ENCODE results near the gene WIPF1. TPM values are rescaled to one million over a fixed set of nuclear protein-coding genes. Genes with fewer than 3 reads are reported as not detected.

Gene WIPF1
- total RNA-seq, 2 donors from 2014 or later: 50.4 to 58.8 TPM

- Histone ChIP-seq H3K4me1 (ENCODE audit: control insufficient read depth in 1 of 2, low read depth in 2 of 2) (peaks cover 53 to 76% of the 10 kb centered on the region in 2 donors), H3K9me3 (no peaks in the 10 kb centered on the region), H3K27me3 (replicated peaks; ENCODE audit: insufficient read depth) (no peaks in the 10 kb centered on the region), H3K36me3 (no peaks in the 10 kb centered on the region), H3K4me3 (no peak overlapping the region), H3K27ac (peak overlapping the region; percentile 73 to 75)
- TF ChIP-seq CTCF (IDR thresholded peaks at IDR 0.05): no peak
- ATAC-seq (ENCODE audit: insufficient number of reproducible peaks, low FRiP score, low read depth) (no peak), DNase-seq (ENCODE audit: low spot score) (no peak)
These were observed 16.7 kb upstream of the WIPF1 start for GRCh38 chr2:174614261-174614660.

GRCh38 chr2:174613531-174613930 is 15.9 kb upstream of the WIPF1 start:
- no peak overlapping the region for H3K4me3 ChIP-seq
- H3K36me3 ChIP-seq: no peaks in the 10 kb centered on the region
- H3K9me3 ChIP-seq: no peaks in the 10 kb centered on the region
- H3K27me3 ChIP-seq (replicated peaks; ENCODE audit: insufficient read depth): no peaks in the 10 kb centered on the region
- peak overlapping the region; percentile 73 to 75 for H3K27ac ChIP-seq
- ATAC-seq (ENCODE audit: insufficient number of reproducible peaks, low FRiP score, low read depth) (no peak), DNase-seq (ENCODE audit: low spot score) (no peak)
- H3K4me1 ChIP-seq (ENCODE audit: control insufficient read depth in 1 of 2, low read depth in 2 of 2): peaks cover 56 to 76% of the 10 kb centered on the region in 2 donors
- no peak for TF ChIP-seq CTCF (IDR thresholded peaks at IDR 0.05)

DNA sequence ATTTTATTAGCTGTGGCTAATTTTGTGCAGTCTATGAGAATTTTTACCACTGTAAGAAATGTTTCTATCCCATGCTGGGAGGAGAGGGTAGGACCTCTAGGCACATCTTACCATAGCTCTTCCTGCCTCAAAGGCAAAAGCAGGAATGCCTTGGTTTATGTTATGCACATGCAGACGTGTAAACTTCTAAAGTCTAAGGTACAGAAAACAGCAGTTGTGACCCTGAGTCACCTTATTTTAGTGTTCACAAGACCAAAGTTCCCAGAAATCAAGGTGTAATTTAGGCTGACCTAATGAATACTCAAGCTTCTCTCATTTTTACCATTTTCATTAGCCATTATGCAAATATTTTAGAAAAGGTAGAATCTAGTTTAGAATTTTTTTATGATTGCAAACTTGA is 15.4 kb upstream of the WIPF1 start:
- H3K27me3 ChIP-seq (replicated peaks; ENCODE audit: insufficient read depth): no peaks in the 10 kb centered on the region
- H3K4me1 ChIP-seq (ENCODE audit: control insufficient read depth in 1 of 2, low read depth in 2 of 2): peaks cover 52 to 76% of the 10 kb centered on the region in 2 donors
- peak overlapping the region; percentile 73 to 75 for H3K27ac ChIP-seq
- no peak overlapping the region for H3K4me3 ChIP-seq
- no peaks in the 10 kb centered on the region for H3K36me3 ChIP-seq
- DNase-seq (ENCODE audit: low spot score): no peak
- no peak for TF ChIP-seq CTCF (IDR thresholded peaks at IDR 0.05)
- ATAC-seq (ENCODE audit: insufficient number of reproducible peaks, low FRiP score, low read depth): no peak
- H3K9me3 ChIP-seq: no peaks in the 10 kb centered on the region

DNA sequence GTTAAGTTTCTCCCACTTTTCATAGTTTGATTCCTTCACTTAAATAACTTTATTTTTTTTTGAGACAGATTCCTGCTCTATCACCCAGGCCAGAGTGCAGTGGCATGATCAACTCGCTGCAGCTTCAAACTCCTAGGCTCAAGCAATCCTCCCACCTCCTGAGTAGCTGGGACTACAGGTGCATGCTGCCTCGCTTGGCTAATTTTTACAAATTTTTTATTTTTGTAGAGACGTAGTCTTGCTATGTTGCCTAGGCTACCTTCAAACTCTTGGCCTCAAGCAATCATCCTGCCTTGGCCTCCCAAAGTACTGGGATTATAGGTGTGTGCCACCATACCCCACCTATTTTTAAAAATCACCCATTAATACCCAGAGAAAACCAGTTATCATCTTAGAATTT is 14.2 kb upstream of the WIPF1 start:
- ATAC-seq (ENCODE audit: insufficient number of reproducible peaks, low FRiP score, low read depth) (no peak), DNase-seq (ENCODE audit: low spot score) (no peak)
- Histone ChIP-seq H3K4me1 (ENCODE audit: control insufficient read depth in 1 of 2, low read depth in 2 of 2) (peaks cover 43 to 74% of the 10 kb centered on the region in 2 donors), H3K4me3 (no peak overlapping the region), H3K27me3 (replicated peaks; ENCODE audit: insufficient read depth) (no peaks in the 10 kb centered on the region), H3K36me3 (no peaks in the 10 kb centered on the region), H3K27ac (no peak overlapping the region), H3K9me3 (no peaks in the 10 kb centered on the region)
- TF ChIP-seq CTCF (IDR thresholded peaks at IDR 0.05): no peak

DNA sequence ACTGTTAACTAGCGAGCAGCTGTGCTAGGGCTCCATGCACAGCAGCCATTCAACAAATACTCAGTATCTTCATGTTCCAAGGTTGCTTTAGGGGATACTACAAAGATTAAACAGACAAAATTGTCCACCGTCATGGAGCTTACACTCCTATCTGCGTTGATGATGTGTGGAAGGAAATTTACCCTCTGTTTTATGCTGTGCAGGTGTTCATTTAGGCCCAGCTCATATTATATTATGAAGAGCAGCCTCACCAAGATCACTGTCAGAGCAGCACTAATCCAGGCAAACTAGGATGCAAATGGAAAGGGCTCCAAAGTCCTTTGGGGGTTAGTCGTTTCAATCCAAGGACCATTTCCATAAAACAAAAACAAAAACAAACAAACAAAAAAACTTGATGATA is 13.4 kb upstream of the WIPF1 start:
- TF ChIP-seq CTCF (IDR thresholded peaks at IDR 0.05): no peak
- H3K9me3 ChIP-seq: no peaks in the 10 kb centered on the region
- peaks cover 40 to 74% of the 10 kb centered on the region in 2 donors for H3K4me1 ChIP-seq (ENCODE audit: control insufficient read depth in 1 of 2, low read depth in 2 of 2)
- H3K4me3 ChIP-seq: no peak overlapping the region
- no peaks in the 10 kb centered on the region for H3K27me3 ChIP-seq (replicated peaks; ENCODE audit: insufficient read depth)
- no peak overlapping the region for H3K27ac ChIP-seq
- no peak for DNase-seq (ENCODE audit: low spot score)
- no peak for ATAC-seq (ENCODE audit: insufficient number of reproducible peaks, low FRiP score, low read depth)
- no peaks in the 10 kb centered on the region for H3K36me3 ChIP-seq

Data from thoracic aorta (tissue), 2 donors.